Osteoblast (primary cell): Measurements from ENCODE around the gene RSAD2. TPM values are rescaled to one million over a fixed set of nuclear protein-coding genes. Genes with fewer than 3 reads are reported as not detected.

Experiments
- DNase-seq: peaks from one replicate; pipeline ENCODE4 v3.0.0; 2011; ENCODE audit warnings: low spot score, mixed read lengths; ENCODE audit not compliant: insufficient read length; ENCODE audit errors: missing footprints
- H2AFZ ChIP-seq: 2 replicates; pipeline ENCODE4 v1.6.0; 2011; ENCODE audit warnings: mild to moderate bottlenecking, low read length
- H3K27ac ChIP-seq: 2 replicates; pipeline ENCODE4 v1.5.1; 2011; ENCODE audit warnings: mild to moderate bottlenecking, low read depth, low read length, moderate library complexity
- H3K27me3 ChIP-seq: 2 replicates; pipeline ENCODE4 v1.6.0; 2012; ENCODE audit warnings: mild to moderate bottlenecking, control low read depth, inconsistent platforms, low read length, moderate library complexity; ENCODE audit not compliant: insufficient read depth
- H3K36me3 ChIP-seq: 2 replicates; pipeline ENCODE4 v1.5.1; 2011; ENCODE audit warnings: mild to moderate bottlenecking, low read length, control low read depth, moderate library complexity; ENCODE audit not compliant: insufficient read depth
- H3K4me1 ChIP-seq: 2 replicates; pipeline ENCODE4 v1.5.1; 2011; ENCODE audit warnings: mild to moderate bottlenecking, low read length, control low read depth, moderate library complexity; ENCODE audit not compliant: insufficient read depth
- H3K4me2 ChIP-seq: 2 replicates; pipeline ENCODE4 v1.6.0; 2011; ENCODE audit warnings: mild to moderate bottlenecking, low read length; ENCODE audit not compliant: insufficient read depth
- H3K4me3 ChIP-seq: fragments of 200-600 bp; sonication (generic); 3 replicates; pipeline ENCODE4 v1.5.1; 2012; ENCODE audit warnings: mild to moderate bottlenecking, low read length, inconsistent platforms; ENCODE audit not compliant: insufficient read depth
- H3K79me2 ChIP-seq: 2 replicates; pipeline ENCODE4 v1.6.0; 2012; ENCODE audit warnings: mild to moderate bottlenecking, low read length, control low read depth, inconsistent platforms; ENCODE audit not compliant: insufficient read depth
- H3K9me3 ChIP-seq: 2 replicates; pipeline ENCODE4 v1.5.1; 2011; ENCODE audit warnings: low read depth, low read length, control low read depth
- H4K20me1 ChIP-seq: 2 replicates; pipeline ENCODE4 v1.6.0; 2012; ENCODE audit warnings: mild to moderate bottlenecking, low read length, control low read depth; ENCODE audit not compliant: insufficient read depth
- CTCF ChIP-seq: IDR thresholded peaks from 2 replicates; pipeline ENCODE4 v1.5.1; 2011; ENCODE audit warnings: mild to moderate bottlenecking, low read depth, low read length, moderate library complexity; ENCODE audit errors: extremely low read depth
- total RNA-seq: library from RNA; depleted of rRNA; stranded (reverse); fragments of >200 nt; gene quantifications from 2 replicates; pipeline ENCODE4 v1.2.3, GENCODE V29; 2012

Gene RSAD2
- total RNA-seq, 1 donor: 0.72 TPM

- Histone ChIP-seq H2AFZ (no peak overlapping the region), H3K27me3 (peaks cover 12% of the 10 kb centered on the region), H3K27ac (no peak overlapping the region), H3K36me3 (no peaks in the 10 kb centered on the region), H3K9me3 (no peaks in the 10 kb centered on the region), H3K4me3 (no peak overlapping the region), H3K4me1 (peaks cover 6% of the 10 kb centered on the region), H4K20me1 (no peaks in the 10 kb centered on the region), H3K4me2 (no peak overlapping the region), H3K79me2 (no peaks in the 10 kb centered on the region)
- no peak for DNase-seq
- no peak for TF ChIP-seq CTCF
Observed at GRCh38 chr2:6866982-6867381, 10.6 kb upstream of the RSAD2 start.

GRCh38 chr2:6872394-6872793 is 5.2 kb upstream of the RSAD2 start:
- H2AFZ ChIP-seq: no peak overlapping the region
- H4K20me1 ChIP-seq: no peaks in the 10 kb centered on the region
- H3K4me1 ChIP-seq: no peaks in the 10 kb centered on the region
- no peaks in the 10 kb centered on the region for H3K27me3 ChIP-seq
- no peak overlapping the region for H3K4me3 ChIP-seq
- TF ChIP-seq CTCF: no peak
- H3K79me2 ChIP-seq: no peaks in the 10 kb centered on the region
- DNase-seq: no peak
- no peak overlapping the region for H3K4me2 ChIP-seq
- H3K27ac ChIP-seq: no peak overlapping the region
- no peaks in the 10 kb centered on the region for H3K36me3 ChIP-seq
- H3K9me3 ChIP-seq: no peaks in the 10 kb centered on the region

- Histone ChIP-seq H3K79me2 (no peaks in the 10 kb centered on the region), H3K9me3 (no peaks in the 10 kb centered on the region), H3K36me3 (no peaks in the 10 kb centered on the region), H3K4me3 (no peak overlapping the region), H2AFZ (no peak overlapping the region), H4K20me1 (no peaks in the 10 kb centered on the region), H3K4me2 (no peak overlapping the region), H3K27me3 (no peaks in the 10 kb centered on the region), H3K4me1 (no peaks in the 10 kb centered on the region), H3K27ac (no peak overlapping the region)
- TF ChIP-seq CTCF: no peak
- no peak for DNase-seq
Observed at GRCh38 chr2:6874032-6874431, 3.5 kb upstream of the RSAD2 start.

- Histone ChIP-seq H3K27me3 (no peaks in the 10 kb centered on the region), H3K9me3 (no peaks in the 10 kb centered on the region), H3K79me2 (no peaks in the 10 kb centered on the region), H3K4me1 (no peaks in the 10 kb centered on the region), H4K20me1 (no peaks in the 10 kb centered on the region), H3K4me3 (no peak overlapping the region), H2AFZ (no peak overlapping the region), H3K27ac (no peak overlapping the region), H3K4me2 (no peak overlapping the region), H3K36me3 (no peaks in the 10 kb centered on the region)
- no peak for TF ChIP-seq CTCF
- DNase-seq: no peak
Observed at GRCh38 chr2:6876309-6876708, 1.3 kb upstream of the RSAD2 start.
